ENCODE results near the gene BIN1. TPM values are rescaled to one million over a fixed set of nuclear protein-coding genes. Genes with fewer than 3 reads are reported as not detected.
"Not testable (repeated sequence)": the region's sequence is repeated elsewhere in the genome, so short reads cannot be mapped to it uniquely, and the experiment has no call there.

Gene BIN1
- total RNA-seq, 2 experiments from 2014 or later, result 1.5 to 14.1 TPM

- POLR2A ChIA-PET, result no interaction called here
- H3K9me2 ChIP-seq (ENCODE audit: insufficient read depth, low read length), result no peaks in the 10 kb centered on the region
- no peaks in the 10 kb centered on the region for H3K79me2 ChIP-seq (ENCODE audit: insufficient read depth, low read depth, low read length)
- CTCF ChIA-PET (ENCODE audit: unreplicated experiment), result no interaction called here
- H3K36me3 ChIP-seq (ENCODE audit: insufficient read depth, low read length), result no peaks in the 10 kb centered on the region
- no peak overlapping the region for H3K4me2 ChIP-seq (ENCODE audit: low read length)
- no peaks in the 10 kb centered on the region for H4K20me1 ChIP-seq (ENCODE audit: insufficient read depth, low read length)
- BruUV-seq (replicated peaks), result no TSS peak
- no peak for DNase-seq (ENCODE audit: low spot score)
- H3K27ac ChIP-seq (ENCODE audit: low read depth, low read length, poor library complexity, severe bottlenecking), result no peak overlapping the region
- no peaks in the 10 kb centered on the region for H3K4me1 ChIP-seq (ENCODE audit: insufficient read depth, low read length, poor library complexity, severe bottlenecking)
- TF ChIP-seq, protein P1, sequence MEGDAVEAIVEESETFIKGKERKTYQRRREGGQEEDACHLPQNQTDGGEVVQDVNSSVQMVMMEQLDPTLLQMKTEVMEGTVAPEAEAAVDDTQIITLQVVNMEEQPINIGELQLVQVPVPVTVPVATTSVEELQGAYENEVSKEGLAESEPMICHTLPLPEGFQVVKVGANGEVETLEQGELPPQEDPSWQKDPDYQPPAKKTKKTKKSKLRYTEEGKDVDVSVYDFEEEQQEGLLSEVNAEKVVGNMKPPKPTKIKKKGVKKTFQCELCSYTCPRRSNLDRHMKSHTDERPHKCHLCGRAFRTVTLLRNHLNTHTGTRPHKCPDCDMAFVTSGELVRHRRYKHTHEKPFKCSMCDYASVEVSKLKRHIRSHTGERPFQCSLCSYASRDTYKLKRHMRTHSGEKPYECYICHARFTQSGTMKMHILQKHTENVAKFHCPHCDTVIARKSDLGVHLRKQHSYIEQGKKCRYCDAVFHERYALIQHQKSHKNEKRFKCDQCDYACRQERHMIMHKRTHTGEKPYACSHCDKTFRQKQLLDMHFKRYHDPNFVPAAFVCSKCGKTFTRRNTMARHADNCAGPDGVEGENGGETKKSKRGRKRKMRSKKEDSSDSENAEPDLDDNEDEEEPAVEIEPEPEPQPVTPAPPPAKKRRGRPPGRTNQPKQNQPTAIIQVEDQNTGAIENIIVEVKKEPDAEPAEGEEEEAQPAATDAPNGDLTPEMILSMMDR (conservative IDR thresholded peaks at IDR 0.05; ENCODE audit: low read length), result no peak
- no peak for TF ChIP-seq EZH2phosphoT487 (IDR thresholded peaks at IDR 0.05; ENCODE audit: borderline replicate concordance, low read depth, low read length)
- no peaks in the 10 kb centered on the region for H3K9me3 ChIP-seq (ENCODE audit: low read length)
- no peak overlapping the region for H2AFZ ChIP-seq (ENCODE audit: low read length)
- no peak overlapping the region for H3K4me3 ChIP-seq (ENCODE audit: low read depth, low read length, poor library complexity, severe bottlenecking)
- intact Hi-C loops (cut with micrococcal nuclease; ENCODE audit: unreplicated experiment), result no loop called here
Observed at GRCh38 chr2:127121776-127122176, 14.8 kb upstream of the BIN1 start.

DNA sequence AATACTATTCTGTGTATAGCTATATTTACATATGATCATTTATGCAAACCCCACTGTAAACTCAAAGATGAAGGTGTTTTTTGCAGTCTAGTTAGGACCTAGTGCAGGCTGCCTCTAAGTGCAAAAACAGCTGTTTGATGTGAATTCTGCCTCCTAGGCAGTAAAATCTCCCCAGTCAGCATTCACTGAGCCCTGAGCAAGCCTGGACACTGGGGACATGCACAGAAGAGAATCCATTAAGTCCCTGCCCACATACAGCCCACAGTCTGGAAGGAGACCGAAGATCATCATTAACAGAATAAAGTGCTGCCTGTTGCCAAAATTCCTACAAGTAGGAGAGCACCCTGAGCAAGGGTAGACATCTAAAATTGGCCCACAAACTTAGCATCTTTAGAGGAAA is 14.4 kb upstream of the BIN1 start:
- H3K79me2 ChIP-seq (ENCODE audit: insufficient read depth, low read depth, low read length), result no peaks in the 10 kb centered on the region
- no peaks in the 10 kb centered on the region for H3K9me2 ChIP-seq (ENCODE audit: insufficient read depth, low read length)
- H2AFZ ChIP-seq (ENCODE audit: low read length), result no peak overlapping the region
- no peak overlapping the region for H3K4me3 ChIP-seq (ENCODE audit: low read depth, low read length, poor library complexity, severe bottlenecking)
- intact Hi-C loops (cut with micrococcal nuclease; ENCODE audit: unreplicated experiment), result no loop called here
- no peak overlapping the region for H3K4me2 ChIP-seq (ENCODE audit: low read length)
- H4K20me1 ChIP-seq (ENCODE audit: insufficient read depth, low read length), result no peaks in the 10 kb centered on the region
- TF ChIP-seq, protein P1 (conservative IDR thresholded peaks at IDR 0.05; ENCODE audit: low read length), result no peak
- TF ChIP-seq EZH2phosphoT487 (IDR thresholded peaks at IDR 0.05; ENCODE audit: borderline replicate concordance, low read depth, low read length), result no peak
- POLR2A ChIA-PET, result no interaction called here
- no peaks in the 10 kb centered on the region for H3K4me1 ChIP-seq (ENCODE audit: insufficient read depth, low read length, poor library complexity, severe bottlenecking)
- CTCF ChIA-PET (ENCODE audit: unreplicated experiment), result no interaction called here
- H3K27ac ChIP-seq (ENCODE audit: low read depth, low read length, poor library complexity, severe bottlenecking), result no peak overlapping the region
- DNase-seq (ENCODE audit: low spot score), result no peak
- H3K36me3 ChIP-seq (ENCODE audit: insufficient read depth, low read length), result no peaks in the 10 kb centered on the region
- BruUV-seq (replicated peaks), result no TSS peak
- H3K9me3 ChIP-seq (ENCODE audit: low read length), result no peaks in the 10 kb centered on the region

GRCh38 chr2:127120408-127120807 is 13.5 kb upstream of the BIN1 start:
- H3K4me2 ChIP-seq (ENCODE audit: low read length); H3K36me3 ChIP-seq (ENCODE audit: insufficient read depth, low read length); H3K79me2 ChIP-seq (ENCODE audit: insufficient read depth, low read depth, low read length); H3K9me3 ChIP-seq (ENCODE audit: low read length); BruUV-seq (replicated peaks); H3K9me2 ChIP-seq (ENCODE audit: insufficient read depth, low read length); POLR2A ChIA-PET; H3K4me1 ChIP-seq (ENCODE audit: insufficient read depth, low read length, poor library complexity, severe bottlenecking); H3K27ac ChIP-seq (ENCODE audit: low read depth, low read length, poor library complexity, severe bottlenecking); H2AFZ ChIP-seq (ENCODE audit: low read length); H4K20me1 ChIP-seq (ENCODE audit: insufficient read depth, low read length); CTCF ChIA-PET (ENCODE audit: unreplicated experiment); intact Hi-C loops (cut with micrococcal nuclease; ENCODE audit: unreplicated experiment); H3K4me3 ChIP-seq (ENCODE audit: low read depth, low read length, poor library complexity, severe bottlenecking); DNase-seq (ENCODE audit: low spot score): not testable (repeated sequence)
